ENCODE data around the gene MLLT3. TPM values are rescaled to one million over a fixed set of nuclear protein-coding genes. Genes with fewer than 3 reads are reported as not detected.

The MLLT3 gene
- polyA plus RNA-seq, 4 donors: 24.2 to 35.4 (median 30.9) TPM

Other genes with a start within 250 kb of the MLLT3 start
- 10 to 100 TPM; 24.7 to 36.1 (median 29.6) TPM for gene FOCAD, start 61.8 kb upstream of the MLLT3 start, polyA plus RNA-seq (ENCODE audit: insufficient read length in 4 of 4)